ENCODE data around the gene ZPR1.

Gene ZPR1

DNA sequence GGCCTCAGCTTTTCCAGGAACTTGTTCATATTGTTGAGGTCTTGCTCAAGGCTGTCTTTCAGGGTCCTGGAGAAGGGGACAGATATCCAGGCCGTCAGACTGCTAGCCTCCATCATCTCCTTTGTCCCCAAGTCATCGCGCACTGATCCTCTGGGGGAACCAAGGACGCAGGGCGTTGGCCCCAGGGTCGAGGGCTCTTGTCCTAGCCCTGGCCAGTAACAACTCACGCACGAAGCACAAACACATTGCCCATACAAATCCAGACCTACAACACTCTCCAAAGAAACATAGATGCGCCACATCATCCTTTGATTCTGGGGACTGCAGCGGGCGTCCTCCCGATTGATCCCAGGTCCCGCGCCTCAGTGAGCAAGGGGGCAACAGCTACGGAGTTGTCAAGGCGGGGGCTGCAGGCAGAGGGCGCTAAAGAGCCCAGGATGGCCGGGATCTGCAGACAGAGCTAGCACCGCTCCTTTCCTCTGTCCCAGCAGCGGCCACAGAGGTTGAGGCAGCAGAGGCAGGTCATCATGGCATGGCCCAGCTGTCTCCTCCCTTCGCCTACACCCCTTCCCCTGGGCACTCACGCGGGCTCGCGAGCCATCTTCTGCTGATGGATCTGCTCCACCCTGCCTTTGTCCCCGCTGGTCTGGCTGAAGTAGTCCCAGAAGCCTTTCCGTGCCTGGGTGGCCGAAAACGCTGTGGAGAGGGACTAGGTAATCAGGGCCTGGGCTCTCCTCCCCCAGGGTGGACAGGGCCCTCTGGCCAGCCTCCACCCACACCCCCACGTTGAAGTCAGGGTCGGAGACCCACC is 3.4 kb upstream of the ZPR1 start:
- no peaks in the 10 kb centered on the region for H4K20me1 ChIP-seq (ENCODE audit: low read depth, low read length)
- H3K79me2 ChIP-seq (ENCODE audit: insufficient read depth, low read length), result peaks cover 17% of the 10 kb centered on the region
- H3K4me2 ChIP-seq (ENCODE audit: low read depth, low read length, poor library complexity, severe bottlenecking), result peak overlapping the region; percentile 33
- no peak overlapping the region for H3K4me3 ChIP-seq (ENCODE audit: insufficient read depth, low read length, poor library complexity, severe bottlenecking)
- H2AFZ ChIP-seq (ENCODE audit: low read depth, low read length, severe bottlenecking), result peak overlapping the region; percentile 74
- peaks cover 3% of the 10 kb centered on the region; the same call in 1 of the 2 replicates for H3K36me3 ChIP-seq (ENCODE audit: low read length)
- no peak for TF ChIP-seq EZH2phosphoT487 (conservative IDR thresholded peaks at IDR 0.05; ENCODE audit: low read length)
- peak; percentile 79 for TF ChIP-seq CTCF (IDR thresholded peaks at IDR 0.05; ENCODE audit: insufficient read depth, low read length, poor library complexity, severe bottlenecking)
- no peaks in the 10 kb centered on the region for H3K9me2 ChIP-seq (replicated peaks; ENCODE audit: insufficient read depth, low read length)
- peak overlapping the region; percentile 12; the same call in 1 of the 2 replicates for H3K9ac ChIP-seq (ENCODE audit: low read length)
- H3K27me3 ChIP-seq (ENCODE audit: low read length), result no peaks in the 10 kb centered on the region
- no peak overlapping the region for H3K27ac ChIP-seq (ENCODE audit: low read depth, low read length)
- no peaks in the 10 kb centered on the region for H3F3A ChIP-seq (ENCODE audit: insufficient read depth)
- H3K9me3 ChIP-seq (ENCODE audit: insufficient read depth, low read length), result no peaks in the 10 kb centered on the region

- H3K79me2 ChIP-seq (ENCODE audit: insufficient read depth, low read length), result peaks cover 25% of the 10 kb centered on the region
- no peak overlapping the region for H3K4me2 ChIP-seq (ENCODE audit: low read depth, low read length, poor library complexity, severe bottlenecking)
- H3K9me3 ChIP-seq (ENCODE audit: insufficient read depth, low read length), result no peaks in the 10 kb centered on the region
- H2AFZ ChIP-seq (ENCODE audit: low read depth, low read length, severe bottlenecking), result no peak overlapping the region
- H4K20me1 ChIP-seq (ENCODE audit: low read depth, low read length), result no peaks in the 10 kb centered on the region
- H3K27me3 ChIP-seq (ENCODE audit: low read length), result no peaks in the 10 kb centered on the region
- H3K27ac ChIP-seq (ENCODE audit: low read depth, low read length), result no peak overlapping the region
- no peaks in the 10 kb centered on the region for H3F3A ChIP-seq (ENCODE audit: insufficient read depth)
- H3K4me3 ChIP-seq (ENCODE audit: insufficient read depth, low read length, poor library complexity, severe bottlenecking), result no peak overlapping the region
- H3K36me3 ChIP-seq (ENCODE audit: low read length), result peaks cover 9% of the 10 kb centered on the region; the same call in 1 of the 2 replicates
- TF ChIP-seq CTCF (IDR thresholded peaks at IDR 0.05; ENCODE audit: insufficient read depth, low read length, poor library complexity, severe bottlenecking) (no peak), EZH2phosphoT487 (conservative IDR thresholded peaks at IDR 0.05; ENCODE audit: low read length) (no peak)
- no peak overlapping the region for H3K9ac ChIP-seq (ENCODE audit: low read length)
- H3K9me2 ChIP-seq (replicated peaks; ENCODE audit: insufficient read depth, low read length), result no peaks in the 10 kb centered on the region
Observed at GRCh38 chr11:116790167-116791001, 2.6 kb upstream of the ZPR1 start.

DNA sequence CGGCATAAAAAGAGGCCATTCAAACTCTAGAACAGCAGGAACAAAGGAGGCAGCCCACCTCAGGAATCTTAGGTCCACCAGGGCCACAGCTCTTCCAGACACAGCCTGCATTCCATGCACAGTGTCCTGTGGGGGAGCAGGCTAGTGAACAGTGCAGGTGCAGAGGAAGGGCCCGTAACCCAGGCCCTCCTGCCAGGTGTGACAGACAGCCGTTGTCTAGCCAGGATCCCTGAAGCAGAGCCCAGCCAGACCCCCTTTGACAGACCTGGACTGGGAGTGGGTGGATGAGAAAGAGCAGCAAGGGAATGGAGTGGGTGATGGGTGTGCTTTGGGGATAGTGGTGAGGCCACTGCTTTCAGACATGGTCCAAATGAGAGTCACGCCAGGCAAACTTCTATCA is 1.2 kb upstream of the ZPR1 start:
- no peaks in the 10 kb centered on the region for H3K9me2 ChIP-seq (replicated peaks; ENCODE audit: insufficient read depth, low read length)
- H3K9ac ChIP-seq (ENCODE audit: low read length), result no peak overlapping the region
- no peaks in the 10 kb centered on the region for H3K9me3 ChIP-seq (ENCODE audit: insufficient read depth, low read length)
- no peaks in the 10 kb centered on the region for H4K20me1 ChIP-seq (ENCODE audit: low read depth, low read length)
- H3K27me3 ChIP-seq (ENCODE audit: low read length), result no peaks in the 10 kb centered on the region
- no peak overlapping the region for H3K4me3 ChIP-seq (ENCODE audit: insufficient read depth, low read length, poor library complexity, severe bottlenecking)
- peaks cover 16% of the 10 kb centered on the region for H3K36me3 ChIP-seq (ENCODE audit: low read length)
- H3K27ac ChIP-seq (ENCODE audit: low read depth, low read length), result no peak overlapping the region
- H3K79me2 ChIP-seq (ENCODE audit: insufficient read depth, low read length), result peaks cover 30% of the 10 kb centered on the region
- TF ChIP-seq CTCF (IDR thresholded peaks at IDR 0.05; ENCODE audit: insufficient read depth, low read length, poor library complexity, severe bottlenecking) (no peak), EZH2phosphoT487 (conservative IDR thresholded peaks at IDR 0.05; ENCODE audit: low read length) (no peak)
- no peaks in the 10 kb centered on the region for H3F3A ChIP-seq (ENCODE audit: insufficient read depth)
- no peak overlapping the region for H2AFZ ChIP-seq (ENCODE audit: low read depth, low read length, severe bottlenecking)
- H3K4me2 ChIP-seq (ENCODE audit: low read depth, low read length, poor library complexity, severe bottlenecking), result no peak overlapping the region

Measured in SU-DHL-6 (cell line).